ENCODE measurements around the gene AGPAT1. TPM values are rescaled to one million over a fixed set of nuclear protein-coding genes. Genes with fewer than 3 reads are reported as not detected.

Gene AGPAT1
- total RNA-seq, 1 donor from 2014 or later: 81.1 TPM

- Mint-ChIP-seq H3K4me3 (ENCODE audit: unreplicated experiment) (no peak overlapping the region), H3K4me1 (ENCODE audit: unreplicated experiment) (no peaks in the 10 kb centered on the region), H3K27me3 (ENCODE audit: unreplicated experiment) (peaks cover 26% of the 10 kb centered on the region), H3K27ac (ENCODE audit: unreplicated experiment) (no peak overlapping the region), H3K36me3 (ENCODE audit: unreplicated experiment) (no peaks in the 10 kb centered on the region), H3K9me3 (ENCODE audit: unreplicated experiment) (no peaks in the 10 kb centered on the region)
- TF ChIP-seq, protein P1, sequence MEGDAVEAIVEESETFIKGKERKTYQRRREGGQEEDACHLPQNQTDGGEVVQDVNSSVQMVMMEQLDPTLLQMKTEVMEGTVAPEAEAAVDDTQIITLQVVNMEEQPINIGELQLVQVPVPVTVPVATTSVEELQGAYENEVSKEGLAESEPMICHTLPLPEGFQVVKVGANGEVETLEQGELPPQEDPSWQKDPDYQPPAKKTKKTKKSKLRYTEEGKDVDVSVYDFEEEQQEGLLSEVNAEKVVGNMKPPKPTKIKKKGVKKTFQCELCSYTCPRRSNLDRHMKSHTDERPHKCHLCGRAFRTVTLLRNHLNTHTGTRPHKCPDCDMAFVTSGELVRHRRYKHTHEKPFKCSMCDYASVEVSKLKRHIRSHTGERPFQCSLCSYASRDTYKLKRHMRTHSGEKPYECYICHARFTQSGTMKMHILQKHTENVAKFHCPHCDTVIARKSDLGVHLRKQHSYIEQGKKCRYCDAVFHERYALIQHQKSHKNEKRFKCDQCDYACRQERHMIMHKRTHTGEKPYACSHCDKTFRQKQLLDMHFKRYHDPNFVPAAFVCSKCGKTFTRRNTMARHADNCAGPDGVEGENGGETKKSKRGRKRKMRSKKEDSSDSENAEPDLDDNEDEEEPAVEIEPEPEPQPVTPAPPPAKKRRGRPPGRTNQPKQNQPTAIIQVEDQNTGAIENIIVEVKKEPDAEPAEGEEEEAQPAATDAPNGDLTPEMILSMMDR (IDR thresholded peaks at IDR 0.05): no peak
- DNase-seq (ENCODE audit: extremely low spot score, unreplicated experiment): no peak
Measured at GRCh38 chr6:32220021-32220420, 44.1 kb upstream of the AGPAT1 start.

DNA sequence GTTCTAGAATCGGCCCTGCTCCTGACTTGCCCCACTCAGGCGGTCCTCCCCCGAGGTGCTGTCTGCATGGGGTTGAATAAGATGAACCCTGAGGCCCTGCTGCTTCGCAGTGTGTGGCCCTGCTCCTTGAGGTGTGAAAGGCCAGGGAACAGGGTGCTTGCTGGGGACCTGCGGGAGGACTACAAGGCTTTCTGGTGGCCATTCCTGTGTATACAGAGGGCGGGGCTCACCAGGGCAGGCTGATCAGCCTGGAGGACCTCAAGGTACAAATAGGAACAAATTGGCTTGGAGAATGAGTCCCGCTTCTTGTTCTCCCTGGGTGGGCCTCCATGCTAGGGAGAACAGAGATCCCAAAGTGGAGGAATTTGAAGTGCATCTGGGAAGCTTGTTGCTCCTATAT, 42.3 kb upstream of the AGPAT1 start:
- Mint-ChIP-seq H3K4me3 (ENCODE audit: unreplicated experiment) (no peak overlapping the region), H3K27me3 (ENCODE audit: unreplicated experiment) (peaks cover 28% of the 10 kb centered on the region), H3K9me3 (ENCODE audit: unreplicated experiment) (no peaks in the 10 kb centered on the region), H3K36me3 (ENCODE audit: unreplicated experiment) (no peaks in the 10 kb centered on the region), H3K27ac (ENCODE audit: unreplicated experiment) (no peak overlapping the region), H3K4me1 (ENCODE audit: unreplicated experiment) (no peaks in the 10 kb centered on the region)
- TF ChIP-seq, protein P1 (IDR thresholded peaks at IDR 0.05): no peak
- no peak for DNase-seq (ENCODE audit: extremely low spot score, unreplicated experiment)

GRCh38 chr6:32216998-32217397, 41.1 kb upstream of the AGPAT1 start:
- Mint-ChIP-seq H3K27me3 (ENCODE audit: unreplicated experiment) (peaks cover 28% of the 10 kb centered on the region), H3K27ac (ENCODE audit: unreplicated experiment) (no peak overlapping the region), H3K9me3 (ENCODE audit: unreplicated experiment) (no peaks in the 10 kb centered on the region), H3K4me3 (ENCODE audit: unreplicated experiment) (no peak overlapping the region), H3K4me1 (ENCODE audit: unreplicated experiment) (no peaks in the 10 kb centered on the region), H3K36me3 (ENCODE audit: unreplicated experiment) (no peaks in the 10 kb centered on the region)
- TF ChIP-seq, protein P1 (IDR thresholded peaks at IDR 0.05): no peak
- no peak for DNase-seq (ENCODE audit: extremely low spot score, unreplicated experiment)

DNA sequence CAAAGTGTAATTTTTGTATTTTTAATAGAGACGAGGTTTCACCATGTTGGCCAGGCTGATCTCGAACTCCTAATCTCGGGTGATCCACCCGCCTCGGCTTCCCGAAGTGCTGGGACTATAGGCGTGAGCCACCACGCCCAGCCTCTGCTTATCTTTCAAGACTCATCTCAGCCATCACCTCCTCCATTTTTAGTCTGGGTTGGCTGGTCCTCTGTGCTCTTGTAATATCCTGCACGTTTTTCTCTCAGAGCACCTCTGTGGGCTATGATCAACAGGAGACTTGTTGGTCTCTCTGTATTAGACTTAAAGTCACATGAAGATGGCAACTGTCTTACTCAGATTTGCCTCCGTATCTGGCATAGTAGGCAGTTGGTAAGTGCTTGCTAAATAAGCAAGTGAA, 40.4 kb upstream of the AGPAT1 start:
- no peaks in the 10 kb centered on the region for H3K36me3 Mint-ChIP-seq (ENCODE audit: unreplicated experiment)
- no peaks in the 10 kb centered on the region for H3K4me1 Mint-ChIP-seq (ENCODE audit: unreplicated experiment)
- no peak overlapping the region for H3K27ac Mint-ChIP-seq (ENCODE audit: unreplicated experiment)
- no peak for DNase-seq (ENCODE audit: extremely low spot score, unreplicated experiment)
- H3K9me3 Mint-ChIP-seq (ENCODE audit: unreplicated experiment): no peaks in the 10 kb centered on the region
- TF ChIP-seq, protein P1 (IDR thresholded peaks at IDR 0.05): no peak
- no peak overlapping the region for H3K4me3 Mint-ChIP-seq (ENCODE audit: unreplicated experiment)
- H3K27me3 Mint-ChIP-seq (ENCODE audit: unreplicated experiment): peaks cover 28% of the 10 kb centered on the region

GRCh38 chr6:32215617-32216016, 39.7 kb upstream of the AGPAT1 start:
- H3K4me1 Mint-ChIP-seq (ENCODE audit: unreplicated experiment): no peaks in the 10 kb centered on the region
- DNase-seq (ENCODE audit: extremely low spot score, unreplicated experiment): no peak
- TF ChIP-seq, protein P1 (IDR thresholded peaks at IDR 0.05): no peak
- H3K36me3 Mint-ChIP-seq (ENCODE audit: unreplicated experiment): no peaks in the 10 kb centered on the region
- H3K27ac Mint-ChIP-seq (ENCODE audit: unreplicated experiment): no peak overlapping the region
- peaks cover 28% of the 10 kb centered on the region for H3K27me3 Mint-ChIP-seq (ENCODE audit: unreplicated experiment)
- no peaks in the 10 kb centered on the region for H3K9me3 Mint-ChIP-seq (ENCODE audit: unreplicated experiment)
- no peak overlapping the region for H3K4me3 Mint-ChIP-seq (ENCODE audit: unreplicated experiment)

Data from osteocyte (in vitro differentiated cells).